Activated CD4-positive, alpha-beta T cell treated with anti-CD3 and anti-CD28 coated beads, Interleukin-2, amount 10 ng/mL, durations not matched to agents 7 days and 5 days (primary cell): Measurements from ENCODE around the gene MXD4. TPM values are rescaled to one million over a fixed set of nuclear protein-coding genes. Genes with fewer than 3 reads are reported as not detected.
"Not testable (repeated sequence)": the region's sequence is repeated elsewhere in the genome, so short reads cannot be mapped to it uniquely, and the experiment has no call there.

ENCODE experiments used
- CTCF ChIA-PET: fragments of 350-600 bp; sonication (Branson Sonifier 250); formaldehyde crosslinking; loops from one replicate; lab custom pipeline; 2021; ENCODE audit warnings: antibody characterized with exemption; lab: Charles Lee
- POLR2A ChIA-PET: fragments of 350-600 bp; sonication (Branson Sonifier 250); formaldehyde crosslinking; loops from one replicate; lab custom pipeline; 2021; ENCODE audit warnings: antibody characterized with exemption; lab: Charles Lee
- DNase-seq: peaks from one replicate; pipeline ENCODE4 v3.0.0-alpha.2; 2020
- H3K27ac Mint-ChIP-seq: one replicate; pipeline ENCODE4 v1.8.0; 2021; ENCODE audit warnings: mild to moderate bottlenecking, moderate library complexity, mixed read lengths
- H3K27me3 Mint-ChIP-seq: one replicate; pipeline ENCODE4 v1.8.0; 2021; ENCODE audit warnings: mixed read lengths
- H3K36me3 Mint-ChIP-seq: one replicate; pipeline ENCODE4 v1.8.0; 2021; ENCODE audit warnings: low read depth, mixed read lengths
- H3K4me1 Mint-ChIP-seq: one replicate; pipeline ENCODE4 v1.8.0; 2021; ENCODE audit warnings: mixed read lengths
- H3K4me3 Mint-ChIP-seq: one replicate; pipeline ENCODE4 v1.8.0; 2021; ENCODE audit warnings: mild to moderate bottlenecking, moderate library complexity, mixed read lengths
- H3K9me3 Mint-ChIP-seq: one replicate; pipeline ENCODE4 v1.8.0; 2021; ENCODE audit warnings: mixed read lengths
- total RNA-seq, 2 experiments: library from RNA; stranded (reverse); gene quantifications; one replicate each; pipeline ENCODE4 v1.2.3, GENCODE V29; 2021

The MXD4 gene
- total RNA-seq, 2 experiments from 2014 or later: 22.8 to 24.6 TPM

GRCh38 chr4:2277956-2278355, 16.0 kb upstream of the MXD4 start:
- Mint-ChIP-seq H3K36me3 (no peaks in the 10 kb centered on the region), H3K4me3 (no peak overlapping the region), H3K27me3 (no peaks in the 10 kb centered on the region), H3K27ac (no peak overlapping the region), H3K4me1 (peaks cover 26% of the 10 kb centered on the region), H3K9me3 (no peaks in the 10 kb centered on the region)
- CTCF ChIA-PET: interaction anchor here (0.6 kb wide), 1 partner anchor 23 kb away, joined by 3 read pairs; no protein-coding TSS in a partner anchor
- POLR2A ChIA-PET: no interaction called here
- DNase-seq: no peak

GRCh38 chr4:2276581-2277325, 14.8 kb upstream of the MXD4 start:
- Mint-ChIP-seq H3K9me3 (no peaks in the 10 kb centered on the region), H3K27ac (no peak overlapping the region), H3K27me3 (no peaks in the 10 kb centered on the region), H3K4me1 (peaks cover 18% of the 10 kb centered on the region), H3K36me3 (no peaks in the 10 kb centered on the region), H3K4me3 (no peak overlapping the region)
- DNase-seq: no peak
- CTCF ChIA-PET: no interaction called here
- POLR2A ChIA-PET: no interaction called here

- no peaks in the 10 kb centered on the region for H3K36me3 Mint-ChIP-seq
- H3K27me3 Mint-ChIP-seq: no peaks in the 10 kb centered on the region
- H3K9me3 Mint-ChIP-seq: no peaks in the 10 kb centered on the region
- DNase-seq: no peak
- CTCF ChIA-PET: interaction anchor here (1.8 kb wide), 1 partner anchor 12 kb away, joined by 4 read pairs; no protein-coding TSS in a partner anchor
- POLR2A ChIA-PET: no interaction called here
- no peak overlapping the region for H3K4me3 Mint-ChIP-seq
- H3K4me1 Mint-ChIP-seq: peaks cover 7% of the 10 kb centered on the region
- H3K27ac Mint-ChIP-seq: no peak overlapping the region
Measured at GRCh38 chr4:2275546-2276251, 13.8 kb upstream of the MXD4 start.

GRCh38 chr4:2275044-2275397, 13.1 kb upstream of the MXD4 start:
- DNase-seq, H3K27ac Mint-ChIP-seq, H3K4me1 Mint-ChIP-seq, H3K36me3 Mint-ChIP-seq, H3K9me3 Mint-ChIP-seq, POLR2A ChIA-PET, H3K4me3 Mint-ChIP-seq, H3K27me3 Mint-ChIP-seq: not testable (repeated sequence)
- CTCF ChIA-PET: interaction anchor here (1.8 kb wide), 1 partner anchor 11 kb away, joined by 4 read pairs; no protein-coding TSS in a partner anchor

GRCh38 chr4:2274320-2275043, 12.6 kb upstream of the MXD4 start:
- POLR2A ChIA-PET: no interaction called here
- H3K4me3 Mint-ChIP-seq: no peak overlapping the region

GRCh38 chr4:2273657-2274319, 11.9 kb upstream of the MXD4 start:
- H3K9me3 Mint-ChIP-seq: no peaks in the 10 kb centered on the region
- H3K36me3 Mint-ChIP-seq: no peaks in the 10 kb centered on the region
- DNase-seq: no peak
- no peak overlapping the region for H3K4me3 Mint-ChIP-seq
- H3K27ac Mint-ChIP-seq: no peak overlapping the region
- ChIA-PET POLR2A (no interaction called here), CTCF (interaction anchor here (1.1 kb wide), 1 partner anchor 8 kb away, joined by 3 read pairs; no protein-coding TSS in a partner anchor)
- H3K27me3 Mint-ChIP-seq: no peaks in the 10 kb centered on the region
- peaks cover 4% of the 10 kb centered on the region for H3K4me1 Mint-ChIP-seq

More at GRCh38 chr4:2274320-2275043, 12.6 kb upstream of the MXD4 start:
- Mint-ChIP-seq H3K27me3 (no peaks in the 10 kb centered on the region), H3K27ac (no peak overlapping the region), H3K4me1 (peaks cover 4% of the 10 kb centered on the region), H3K9me3 (no peaks in the 10 kb centered on the region), H3K36me3 (no peaks in the 10 kb centered on the region)
- DNase-seq: no peak
- CTCF ChIA-PET: interaction anchor here (1.8 kb wide), 1 partner anchor 11 kb away, joined by 4 read pairs; no protein-coding TSS in a partner anchor

GRCh38 chr4:2273221-2273620, 11.3 kb upstream of the MXD4 start:
- H3K27ac Mint-ChIP-seq: no peak overlapping the region
- H3K4me3 Mint-ChIP-seq: no peak overlapping the region
- H3K36me3 Mint-ChIP-seq: no peaks in the 10 kb centered on the region
- H3K27me3 Mint-ChIP-seq: no peaks in the 10 kb centered on the region
- peaks cover 4% of the 10 kb centered on the region for H3K4me1 Mint-ChIP-seq
- POLR2A ChIA-PET: no interaction called here
- CTCF ChIA-PET: interaction anchor here (1.1 kb wide), 1 partner anchor 8 kb away, joined by 3 read pairs; no protein-coding TSS in a partner anchor
- no peaks in the 10 kb centered on the region for H3K9me3 Mint-ChIP-seq
- DNase-seq: no peak

GRCh38 chr4:2272828-2273120, 10.9 kb upstream of the MXD4 start:
- Mint-ChIP-seq H3K4me1 (peaks cover 4% of the 10 kb centered on the region), H3K9me3 (no peaks in the 10 kb centered on the region), H3K27me3 (no peaks in the 10 kb centered on the region), H3K4me3 (no peak overlapping the region), H3K36me3 (no peaks in the 10 kb centered on the region), H3K27ac (no peak overlapping the region)
- CTCF ChIA-PET: interaction anchor here (1.1 kb wide), 1 partner anchor 9 kb away, joined by 3 read pairs; no protein-coding TSS in a partner anchor
- no peak for DNase-seq
- POLR2A ChIA-PET: no interaction called here

GRCh38 chr4:2272026-2272827, 10.3 kb upstream of the MXD4 start:
- Mint-ChIP-seq H3K4me1 (peaks cover 4% of the 10 kb centered on the region), H3K27ac (no peak overlapping the region), H3K9me3 (no peaks in the 10 kb centered on the region), H3K4me3 (no peak overlapping the region), H3K36me3 (no peaks in the 10 kb centered on the region), H3K27me3 (no peaks in the 10 kb centered on the region)
- no peak for DNase-seq
- ChIA-PET POLR2A (no interaction called here), CTCF (interaction anchor here (1.1 to 1.7 kb wide), 2 partner anchors 10 to 52 kb away, joined by 3 read pairs; no protein-coding TSS in a partner anchor)

GRCh38 chr4:2271279-2272025, 9.5 kb upstream of the MXD4 start:
- POLR2A ChIA-PET: no interaction called here
- DNase-seq: no peak
- Mint-ChIP-seq H3K4me1 (peaks cover 4% of the 10 kb centered on the region), H3K36me3 (no peaks in the 10 kb centered on the region), H3K4me3 (no peak overlapping the region), H3K27me3 (no peaks in the 10 kb centered on the region), H3K9me3 (no peaks in the 10 kb centered on the region), H3K27ac (no peak overlapping the region)
- CTCF ChIA-PET: interaction anchor here (1.1 to 1.7 kb wide), 2 partner anchors 10 to 51 kb away, joined by 3 read pairs; no protein-coding TSS in a partner anchor

- no peak overlapping the region for H3K4me3 Mint-ChIP-seq
- H3K27ac Mint-ChIP-seq: no peak overlapping the region
- ChIA-PET CTCF (interaction anchor here (1.7 kb wide), 1 partner anchor 51 kb away, joined by 3 read pairs; no protein-coding TSS in a partner anchor), POLR2A (no interaction called here)
- no peak for DNase-seq
- H3K9me3 Mint-ChIP-seq: no peaks in the 10 kb centered on the region
- no peaks in the 10 kb centered on the region for H3K27me3 Mint-ChIP-seq
- H3K4me1 Mint-ChIP-seq: peaks cover 4% of the 10 kb centered on the region
- no peaks in the 10 kb centered on the region for H3K36me3 Mint-ChIP-seq
Measured at GRCh38 chr4:2270341-2271165, 8.6 kb upstream of the MXD4 start.
